Measurements from ENCODE around the gene SDR42E2. TPM values are rescaled to one million over a fixed set of nuclear protein-coding genes. Genes with fewer than 3 reads are reported as not detected.

Gene SDR42E2
- total and polyA plus RNA-seq, 2 of the 8 experiments (the other 6 are each of a cell fraction or from before 2014, with no cell fraction given) = 0.08 TPM; not detected in 1

DNA sequence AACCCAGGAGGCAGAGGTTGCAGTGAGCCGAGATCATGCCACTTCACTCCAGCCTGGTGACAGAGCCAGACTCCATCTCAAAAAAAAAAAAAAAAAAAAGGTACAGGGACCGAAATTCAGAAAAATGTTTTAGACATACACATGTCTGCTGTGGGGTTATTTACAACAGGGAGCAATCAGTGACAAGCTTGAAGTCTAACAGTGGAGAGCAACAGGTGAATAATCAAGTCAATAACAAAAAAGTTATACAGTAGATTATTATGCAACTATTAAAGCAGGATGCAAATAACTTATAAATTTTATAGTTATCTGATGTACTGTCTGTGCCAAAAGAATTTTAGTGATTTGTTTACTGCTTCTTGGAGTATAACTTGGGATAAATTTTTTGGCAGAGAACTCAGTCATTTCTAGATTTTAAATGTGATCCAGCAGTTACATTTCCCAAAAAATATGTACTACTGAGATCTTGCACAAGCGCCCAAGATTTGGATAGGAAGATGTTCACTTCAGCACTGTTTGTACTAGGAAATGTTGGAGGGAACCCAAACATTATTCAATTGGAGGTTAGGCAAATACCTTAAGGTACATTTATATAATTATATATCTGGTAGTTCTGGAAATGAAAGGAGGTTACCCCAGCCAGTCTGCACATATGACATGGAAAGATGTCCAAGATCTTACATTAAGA, 77.9 kb downstream of the SDR42E2 start (continued):
- TF ChIP-seq KDM5A (IDR thresholded peaks at IDR 0.05; ENCODE audit: low read length) (no peak), CREB1 (IDR thresholded peaks at IDR 0.05) (no peak)

Other genes starting within 250 kb of the SDR42E2 start
- 182 TPM in 2 replicates for gene UQCRC2, start 209.1 kb upstream of the SDR42E2 start, total RNA-seq (2021; fragmentation: NEBNext Ultra II Directional; extraction: Animal tissue kit (Norgen Biotek cat#: 25700))
- 63.3 and 94.4 TPM in 2 replicates for gene UQCRC2, start 209.1 kb upstream of the SDR42E2 start, polyA plus RNA-seq (2011; rRNA removed)
- gene PDZD9, start 161.4 kb upstream of the SDR42E2 start, total RNA-seq (2021; fragmentation: NEBNext Ultra II Directional; extraction: Animal tissue kit (Norgen Biotek cat#: 25700)) = not detected in 2 replicates
- gene PDZD9, start 161.4 kb upstream of the SDR42E2 start, polyA plus RNA-seq (2011; rRNA removed) = not detected in 2 replicates
- gene MOSMO, start 154.4 kb upstream of the SDR42E2 start, total RNA-seq (2021; fragmentation: NEBNext Ultra II Directional; extraction: Animal tissue kit (Norgen Biotek cat#: 25700)) = 13.1 and 14.8 TPM in 2 replicates
- 7.8 and 8.6 TPM in 2 replicates for gene MOSMO, start 154.4 kb upstream of the SDR42E2 start, polyA plus RNA-seq (2011; rRNA removed)
- gene VWA3A, start 70.0 kb upstream of the SDR42E2 start, total RNA-seq (2021; fragmentation: NEBNext Ultra II Directional; extraction: Animal tissue kit (Norgen Biotek cat#: 25700)) = not detected in 2 replicates
- 0.03 and 0.05 TPM in 2 replicates for gene VWA3A, start 70.0 kb upstream of the SDR42E2 start, polyA plus RNA-seq (2011; rRNA removed)
- gene EEF2K, start 43.8 kb downstream of the SDR42E2 start, total RNA-seq (2021; fragmentation: NEBNext Ultra II Directional; extraction: Animal tissue kit (Norgen Biotek cat#: 25700)) = 30.2 and 30.5 TPM in 2 replicates
- gene EEF2K, start 43.8 kb downstream of the SDR42E2 start, polyA plus RNA-seq (2011; rRNA removed) = 14.9 and 16.3 TPM in 2 replicates
- gene POLR3E, start 134.9 kb downstream of the SDR42E2 start, total RNA-seq (2021; fragmentation: NEBNext Ultra II Directional; extraction: Animal tissue kit (Norgen Biotek cat#: 25700)) = 91.3 and 96.5 TPM in 2 replicates
- 125 and 164 TPM in 2 replicates for gene POLR3E, start 134.9 kb downstream of the SDR42E2 start, polyA plus RNA-seq (2011; rRNA removed)
- 34.9 and 35.5 TPM in 2 replicates for gene CDR2, start 212.1 kb downstream of the SDR42E2 start, total RNA-seq (2021; fragmentation: NEBNext Ultra II Directional; extraction: Animal tissue kit (Norgen Biotek cat#: 25700))
- 13.6 and 16.3 TPM in 2 replicates for gene CDR2, start 212.1 kb downstream of the SDR42E2 start, polyA plus RNA-seq (2011; rRNA removed)